ENCODE results near the gene MINDY4. TPM values are rescaled to one million over a fixed set of nuclear protein-coding genes. Genes with fewer than 3 reads are reported as not detected.

Gene MINDY4
- total RNA-seq, 1 donor: 13.2 TPM

GRCh38 chr7:30933124-30933974, 162.1 kb downstream of the MINDY4 start:
- TF ChIP-seq CTCF (IDR thresholded peaks at IDR 0.05; ENCODE audit: insufficient read depth, low read length): no peak
- no peak for DNase-seq (ENCODE audit: low read depth)
- no peak overlapping the region for H3K4me3 ChIP-seq (ENCODE audit: low read depth, low read length)

GRCh38 chr7:30934225-30934624, 163.0 kb downstream of the MINDY4 start:
- DNase-seq (ENCODE audit: low read depth): no peak
- no peak for TF ChIP-seq CTCF (IDR thresholded peaks at IDR 0.05; ENCODE audit: insufficient read depth, low read length)
- H3K4me3 ChIP-seq (ENCODE audit: low read depth, low read length): no peak overlapping the region

GRCh38 chr7:30934732-30935568, 163.7 kb downstream of the MINDY4 start:
- no peak for DNase-seq (ENCODE audit: low read depth)
- no peak overlapping the region for H3K4me3 ChIP-seq (ENCODE audit: low read depth, low read length)
- TF ChIP-seq CTCF (IDR thresholded peaks at IDR 0.05; ENCODE audit: insufficient read depth, low read length): no peak

GRCh38 chr7:30935569-30935877, 164.3 kb downstream of the MINDY4 start:
- TF ChIP-seq CTCF (IDR thresholded peaks at IDR 0.05; ENCODE audit: insufficient read depth, low read length): no peak
- no peak for DNase-seq (ENCODE audit: low read depth)
- H3K4me3 ChIP-seq (ENCODE audit: low read depth, low read length): no peak overlapping the region

- no peak overlapping the region for H3K4me3 ChIP-seq (ENCODE audit: low read depth, low read length)
- DNase-seq (ENCODE audit: low read depth): no peak
- no peak for TF ChIP-seq CTCF (IDR thresholded peaks at IDR 0.05; ENCODE audit: insufficient read depth, low read length)
Measured at GRCh38 chr7:30936650-30937245, 165.5 kb downstream of the MINDY4 start.

GRCh38 chr7:30937416-30937815, 166.2 kb downstream of the MINDY4 start:
- no peak for TF ChIP-seq CTCF (IDR thresholded peaks at IDR 0.05; ENCODE audit: insufficient read depth, low read length)
- DNase-seq (ENCODE audit: low read depth): no peak
- H3K4me3 ChIP-seq (ENCODE audit: low read depth, low read length): no peak overlapping the region
